ENCODE data around the gene SLC26A3. TPM values are rescaled to one million over a fixed set of nuclear protein-coding genes. Genes with fewer than 3 reads are reported as not detected.

The SLC26A3 gene
- total and polyA plus RNA-seq, 4 donors, result under 0.01 to 0.49 (median 0.14) TPM

GRCh38 chr7:107715531-107715930, 87.5 kb downstream of the SLC26A3 start:
- 88% methylated on average over 6 of the region's 6 CpGs for WGBS
- no peak overlapping the region for H3K27ac ChIP-seq (ENCODE audit: low read depth in 1 of 2, low read length in 2 of 2)

More at GRCh38 chr7:107715531-107715930, 87.5 kb downstream of the SLC26A3 start:
- DNase-seq (ENCODE audit: low spot score), result no peak
- TF ChIP-seq JUND (IDR thresholded peaks at IDR 0.05) (no peak), RXRA (IDR thresholded peaks at IDR 0.05) (no peak), EGR1 (IDR thresholded peaks at IDR 0.05; ENCODE audit: low read depth in 2 of 2) (no peak), NR2F2 (IDR thresholded peaks at IDR 0.05) (no peak), SP1 (IDR thresholded peaks at IDR 0.05) (no peak), FOXA1 (IDR thresholded peaks at IDR 0.05) (no peak), FOXA2 (IDR thresholded peaks at IDR 0.05) (no peak), GABPA (IDR thresholded peaks at IDR 0.05 in 1 of 2, conservative IDR thresholded peaks at IDR 0.05 in 1 of 2) (no peak), HNF4A (conservative IDR thresholded peaks at IDR 0.05) (no peak), MAX (IDR thresholded peaks at IDR 0.05) (no peak), ATF3 (IDR thresholded peaks at IDR 0.05) (no peak), REST (IDR thresholded peaks at IDR 0.05) (no peak), ZBTB33 (IDR thresholded peaks at IDR 0.05) (no peak), HNF4G (IDR thresholded peaks at IDR 0.05) (no peak), CTCF (IDR thresholded peaks at IDR 0.05; ENCODE audit: low read depth, low read length, missing input control) (no peak), RAD21 (IDR thresholded peaks at IDR 0.05) (no peak), TAF1 (conservative IDR thresholded peaks at IDR 0.05) (no peak)
- no peaks in the 10 kb centered on the region for H3K36me3 ChIP-seq (ENCODE audit: control insufficient read depth in 4 of 4, insufficient read depth in 3 of 4, low read depth in 1 of 4, low read length in 3 of 4)
- no peaks in the 10 kb centered on the region for H3K4me1 ChIP-seq (ENCODE audit: control insufficient read depth in 4 of 4, insufficient read depth in 4 of 4, low read length in 3 of 4)
- H3K9ac ChIP-seq (ENCODE audit: low read depth in 1 of 2, low read length in 2 of 2), result no peak overlapping the region
- H3K9me3 ChIP-seq (ENCODE audit: control insufficient read depth in 4 of 4, low read length in 3 of 4), result no peaks in the 10 kb centered on the region
- no peak overlapping the region for H3K4me3 ChIP-seq (ENCODE audit: low read depth in 1 of 3, low read length in 3 of 3)
- H3K27me3 ChIP-seq (ENCODE audit: control insufficient read depth in 4 of 4, insufficient read depth in 4 of 4, low read length in 3 of 4), result peaks cover 0 to under 1% (median 0%) of the 10 kb centered on the region in 4 donors

Other genes with a start within 250 kb of the SLC26A3 start
- 10 to 100 TPM; 12.7 to 27.1 TPM for gene COG5, start 239.3 kb downstream of the SLC26A3 start, total RNA-seq
- 1 to 10 TPM; 4.1 TPM for gene COG5, start 239.3 kb downstream of the SLC26A3 start, polyA plus RNA-seq
- gene DUS4L, start 239.3 kb downstream of the SLC26A3 start, total RNA-seq, result 1 to 10 TPM; 3.6 to 5.3 TPM
- 1 to 10 TPM; 1.9 to 3.4 TPM for gene DUS4L, start 239.3 kb downstream of the SLC26A3 start, polyA plus RNA-seq
- 10 to 100 TPM; 40.2 to 77.7 TPM for gene BCAP29, start 223.0 kb downstream of the SLC26A3 start, total RNA-seq
- gene BCAP29, start 223.0 kb downstream of the SLC26A3 start, polyA plus RNA-seq, result 10 to 100 TPM; 19.5 to 33.5 TPM
- under 1 TPM; 0.19 to 0.25 TPM for gene SLC26A4, start 142.4 kb downstream of the SLC26A3 start, total RNA-seq
- under 1 TPM in 1 of 2 donors, not detected in 1; 0.08 TPM for gene SLC26A4, start 142.4 kb downstream of the SLC26A3 start, polyA plus RNA-seq
- 10 to 100 TPM in 1 of 2 donors, 1 to 10 TPM in 1; 9.0 to 17.0 TPM for gene CBLL1, start 59.1 kb downstream of the SLC26A3 start, total RNA-seq
- gene CBLL1, start 59.1 kb downstream of the SLC26A3 start, polyA plus RNA-seq, result 10 to 100 TPM in 1 of 2 donors, 1 to 10 TPM in 1; 5.2 to 10.9 TPM
- gene DLD, start 88.0 kb upstream of the SLC26A3 start, total RNA-seq, result 10 to 100 TPM; 49.4 to 78.1 TPM
- gene DLD, start 88.0 kb upstream of the SLC26A3 start, polyA plus RNA-seq, result 100 to 1,000 TPM in 1 of 2 donors, 10 to 100 TPM in 1; 56.1 to 121 TPM
- gene LAMB1, start 199.9 kb upstream of the SLC26A3 start, total RNA-seq, result 10 to 100 TPM; 33.7 to 63.1 TPM
- 10 to 100 TPM; 12.6 to 17.9 TPM for gene LAMB1, start 199.9 kb upstream of the SLC26A3 start, polyA plus RNA-seq